GM19324 (cell line): ENCODE results near the gene PRKG1.

Experiments used
- ATAC-seq: cut with Tn5 transposase; IDR thresholded peaks from one replicate; pipeline ENCODE4 v1.9.1; 2021; ENCODE audit warnings: mild to moderate bottlenecking, moderate library complexity; ENCODE audit not compliant: unreplicated experiment, low FRiP score

Gene PRKG1

GRCh38 chr10:51075873-51076229, 1.6 kb downstream of the PRKG1 start:
- no peak for ATAC-seq

- no peak for ATAC-seq
These were observed 2.1 kb downstream of the PRKG1 start for GRCh38 chr10:51076299-51076841.

- no peak for ATAC-seq
These were observed 2.8 kb downstream of the PRKG1 start for GRCh38 chr10:51077074-51077473.

GRCh38 chr10:51077507-51077906, 3.2 kb downstream of the PRKG1 start:
- no peak for ATAC-seq

GRCh38 chr10:51079331-51079730, 5.0 kb downstream of the PRKG1 start:
- ATAC-seq, result no peak

- no peak for ATAC-seq
These were observed 5.5 kb downstream of the PRKG1 start for GRCh38 chr10:51079766-51080165.

- ATAC-seq, result no peak
These were observed 6.2 kb downstream of the PRKG1 start for GRCh38 chr10:51080311-51081006.

GRCh38 chr10:51082857-51083256, 8.6 kb downstream of the PRKG1 start:
- no peak for ATAC-seq

- no peak for ATAC-seq
These were observed 9.1 kb downstream of the PRKG1 start for GRCh38 chr10:51083356-51083853.

- ATAC-seq, result no peak
These were observed 10.9 kb downstream of the PRKG1 start for GRCh38 chr10:51085204-51085603.

- ATAC-seq, result no peak
These were observed 12.4 kb downstream of the PRKG1 start for GRCh38 chr10:51086710-51087109.

- no peak for ATAC-seq
These were observed 12.8 kb downstream of the PRKG1 start for GRCh38 chr10:51087114-51087513.

GRCh38 chr10:51090190-51090589, 15.9 kb downstream of the PRKG1 start:
- ATAC-seq, result no peak

- ATAC-seq, result no peak
These were observed 18.1 kb downstream of the PRKG1 start for GRCh38 chr10:51092402-51092801.

- ATAC-seq, result no peak
These were observed 21.2 kb downstream of the PRKG1 start for GRCh38 chr10:51095444-51095843.

GRCh38 chr10:51097546-51097945, 23.3 kb downstream of the PRKG1 start:
- ATAC-seq, result no peak

- no peak for ATAC-seq
These were observed 25.9 kb downstream of the PRKG1 start for GRCh38 chr10:51100221-51100620.

- ATAC-seq, result no peak
These were observed 29.4 kb downstream of the PRKG1 start for GRCh38 chr10:51103554-51104217.

- ATAC-seq, result no peak
These were observed 32.1 kb downstream of the PRKG1 start for GRCh38 chr10:51106311-51106945.

- no peak for ATAC-seq
These were observed 34.1 kb downstream of the PRKG1 start for GRCh38 chr10:51108406-51108805.

- no peak for ATAC-seq
These were observed 35.7 kb downstream of the PRKG1 start for GRCh38 chr10:51109801-51110533.
